ENCODE measurements around the gene ZNF491. TPM values are rescaled to one million over a fixed set of nuclear protein-coding genes. Genes with fewer than 3 reads are reported as not detected.
A peak's percentile ranks its signal among the peaks of the same experiment; 100 is the strongest.
"Not testable (repeated sequence)": the region's sequence is repeated elsewhere in the genome, so short reads cannot be mapped to it uniquely, and the experiment has no call there.

ZNF491 gene
- total and polyA plus RNA-seq, 2 of the 4 experiments (the other 2 are of a cell fraction) = 1.5 to 3.6 TPM

DNA sequence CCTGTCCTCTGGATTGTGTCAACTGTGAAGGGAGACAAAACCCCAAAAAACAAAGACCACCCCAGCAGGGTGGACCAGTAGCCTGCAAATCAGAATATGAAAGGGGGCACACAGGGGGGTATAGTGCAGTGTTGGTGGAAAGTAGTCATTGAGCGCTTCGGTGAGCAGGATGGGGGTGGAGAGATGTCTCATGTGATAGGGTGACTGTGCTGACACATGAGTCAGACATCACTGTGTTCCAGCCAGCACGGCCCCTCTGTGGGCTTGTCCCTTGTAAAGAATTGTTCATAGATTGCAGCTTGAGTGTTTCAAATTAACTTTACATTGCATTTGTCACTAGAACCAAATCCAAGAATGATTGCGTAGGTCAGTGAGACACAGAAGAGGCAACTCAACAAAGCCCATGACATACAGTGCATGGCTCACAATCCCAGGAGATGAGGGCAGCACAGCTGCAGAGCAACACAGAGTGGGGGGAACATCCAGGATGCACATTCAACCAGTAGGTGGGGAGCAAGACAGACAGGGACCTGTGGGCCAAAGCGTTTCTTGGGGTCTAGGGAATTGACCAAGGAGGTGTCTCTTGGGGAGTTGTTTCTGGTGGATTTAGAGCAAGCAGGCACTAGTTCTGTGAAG lies 23.3 kb downstream of the ZNF491 start:
- H2AFZ ChIP-seq (replicated peaks; ENCODE audit: low read length, poor library complexity) = peak overlapping the region; percentile 32
- no peak overlapping the region for H3K23ac ChIP-seq (ENCODE audit: low read depth, low read length)
- 100% methylated on average over 1 of the region's 5 CpGs; no CpG with 5 or more reads in 1 of the 2 experiments for WGBS, 2 experiments (ENCODE audit: extremely low coverage in 2 of 2, insufficient read length in 1 of 2)
- H4K8ac ChIP-seq (ENCODE audit: low read depth in 2 of 2, low read length in 2 of 2) = no peak overlapping the region
- H3K27ac ChIP-seq (ENCODE audit: insufficient read depth, low read length) = no peak overlapping the region
- peak overlapping the region; percentile 6 for H2BK5ac ChIP-seq (ENCODE audit: low read depth, low read length, poor library complexity, severe bottlenecking)
- H3K9me1 ChIP-seq (ENCODE audit: insufficient read depth, low read length) = no peaks in the 10 kb centered on the region
- H3K56ac ChIP-seq (ENCODE audit: extremely low read depth, insufficient read depth, low read length) = no peak overlapping the region
- DNase-seq (peak; percentile 53), ATAC-seq (ENCODE audit: low read depth) (peak; percentile 80)
- no peak overlapping the region for H2AK9ac ChIP-seq (replicated peaks; ENCODE audit: low read depth, low read length, poor library complexity)
- H3K4me2 ChIP-seq (ENCODE audit: low read depth, low read length) = no peak overlapping the region
- 0 out of 2 replicates have a peak, but pooled peaks cover under 1% of the 10 kb centered on the region for H3K9me3 ChIP-seq (ENCODE audit: control insufficient read depth, insufficient read depth, low read length)
- no TSS peak for BruUV-seq (replicated peaks)
- TF ChIP-seq, protein P1, sequence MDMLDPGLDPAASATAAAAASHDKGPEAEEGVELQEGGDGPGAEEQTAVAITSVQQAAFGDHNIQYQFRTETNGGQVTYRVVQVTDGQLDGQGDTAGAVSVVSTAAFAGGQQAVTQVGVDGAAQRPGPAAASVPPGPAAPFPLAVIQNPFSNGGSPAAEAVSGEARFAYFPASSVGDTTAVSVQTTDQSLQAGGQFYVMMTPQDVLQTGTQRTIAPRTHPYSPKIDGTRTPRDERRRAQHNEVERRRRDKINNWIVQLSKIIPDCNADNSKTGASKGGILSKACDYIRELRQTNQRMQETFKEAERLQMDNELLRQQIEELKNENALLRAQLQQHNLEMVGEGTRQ (IDR thresholded peaks at IDR 0.05; ENCODE audit: low read depth, low read length) = 0 out of 2 replicates have a peak, but pooled peaks have one; percentile 6
- no peak for TF ChIP-seq SMC3 (IDR thresholded peaks at IDR 0.05; ENCODE audit: low read depth, low read length)
- intact Hi-C loops (cut with micrococcal nuclease) = no loop called here
- H4K5ac ChIP-seq (ENCODE audit: low read depth, low read length) = no peak overlapping the region
- no peaks in the 10 kb centered on the region for H3K4me1 ChIP-seq (ENCODE audit: control insufficient read depth, insufficient read depth, low read length)
- POLR2A ChIA-PET (ENCODE audit: unreplicated experiment) = no interaction called here
- no peak overlapping the region for H3K14ac ChIP-seq (replicated peaks; ENCODE audit: low read depth, low read length)
- no peaks in the 10 kb centered on the region for H4K20me1 ChIP-seq (ENCODE audit: insufficient read depth, low read length)
- no peak overlapping the region for H3K18ac ChIP-seq (ENCODE audit: low read depth, low read length)
- H3K79me1 ChIP-seq (ENCODE audit: low read depth in 1 of 2, low read length in 2 of 2) = peaks cover 3 to 16% of the 10 kb centered on the region in 2 experiments; a peak in 3 of 4 replicates
- H3K9ac ChIP-seq (ENCODE audit: low read depth, low read length) = no peak overlapping the region
- no peak overlapping the region for H2AK5ac ChIP-seq (ENCODE audit: low read depth, low read length)
- H3K27me3 ChIP-seq (ENCODE audit: control insufficient read depth, insufficient read depth, low read length) = no peaks in the 10 kb centered on the region
- CTCF ChIA-PET = no interaction called here
- H2BK20ac ChIP-seq (ENCODE audit: low read depth, low read length) = no peak overlapping the region
- H4K91ac ChIP-seq (ENCODE audit: insufficient read depth, low read depth, low read length) = no peak overlapping the region
- in situ Hi-C loops (cut with MboI; ENCODE audit: low sequenced_read_pairs) = no loop called here
- H2BK120ac ChIP-seq (ENCODE audit: low read depth, low read length) = no peak overlapping the region
- dilution Hi-C loops (cut with HindIII; ENCODE audit: low sequenced_read_pairs, unreplicated experiment) = no loop called here
- H3K4ac ChIP-seq (ENCODE audit: low read depth, low read length) = no peak overlapping the region
- H3K4me3 ChIP-seq (ENCODE audit: insufficient read depth, low read depth, low read length) = no peak overlapping the region
- H3K36me3 ChIP-seq (ENCODE audit: control insufficient read depth, insufficient read depth, low read length) = peaks cover 9% of the 10 kb centered on the region
- H2BK15ac ChIP-seq (ENCODE audit: low read depth, low read length) = no peak overlapping the region

DNA sequence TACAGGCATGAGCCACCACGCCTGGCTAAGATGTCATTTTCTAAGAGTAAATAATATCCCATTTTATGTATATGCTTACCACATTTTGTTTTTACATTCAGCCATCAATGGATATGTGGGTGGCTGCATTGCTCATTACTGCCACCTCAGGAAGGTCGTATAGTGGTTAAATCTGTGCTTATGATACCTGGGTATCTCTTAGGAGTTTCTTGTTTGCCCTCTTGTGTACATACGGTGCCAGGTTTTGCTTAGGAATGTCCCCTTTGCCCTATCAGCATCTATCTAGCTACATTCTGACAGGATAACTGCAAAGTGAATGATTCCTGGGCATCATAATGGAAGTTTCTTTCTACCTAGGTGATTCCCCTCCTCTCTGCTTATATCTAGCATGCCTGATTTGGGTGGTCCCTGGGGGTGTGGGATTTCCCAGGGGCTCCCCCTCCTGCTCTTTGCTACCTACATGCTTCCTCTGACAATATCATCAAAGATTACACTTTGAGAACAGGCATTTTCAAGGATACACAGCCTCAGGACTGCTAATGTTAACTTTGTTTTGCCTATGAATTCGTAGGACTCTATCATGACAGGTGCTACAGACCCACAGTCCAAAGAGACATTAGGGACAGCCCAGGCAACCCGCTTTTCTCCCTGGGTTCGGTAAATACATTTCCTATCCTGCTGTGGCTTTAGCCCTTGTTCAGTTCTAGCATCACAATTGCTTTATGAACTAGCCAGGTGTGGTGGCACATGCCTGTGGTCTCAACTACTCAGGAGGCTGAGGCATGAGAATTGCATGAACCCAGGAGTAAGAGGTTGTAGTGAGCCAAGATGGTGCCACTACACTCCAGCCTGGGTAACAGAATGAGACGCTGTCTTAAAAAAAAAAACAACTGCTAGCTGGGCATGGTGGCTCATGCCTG lies 30.9 kb downstream of the ZNF491 start:
- intact Hi-C loops (cut with micrococcal nuclease); CTCF ChIA-PET; H2BK20ac ChIP-seq (ENCODE audit: low read depth, low read length); H2AK5ac ChIP-seq (ENCODE audit: low read depth, low read length); H2BK5ac ChIP-seq (ENCODE audit: low read depth, low read length, poor library complexity, severe bottlenecking); DNase-seq; POLR2A ChIA-PET (ENCODE audit: unreplicated experiment); H3K4ac ChIP-seq (ENCODE audit: low read depth, low read length); BruUV-seq (replicated peaks); H3K56ac ChIP-seq (ENCODE audit: extremely low read depth, insufficient read depth, low read length); H3K27me3 ChIP-seq (ENCODE audit: control insufficient read depth, insufficient read depth, low read length); H2AFZ ChIP-seq (replicated peaks; ENCODE audit: low read length, poor library complexity); ATAC-seq (ENCODE audit: low read depth); H4K8ac ChIP-seq (ENCODE audit: low read depth in 2 of 2, low read length in 2 of 2); H3K9me1 ChIP-seq (ENCODE audit: insufficient read depth, low read length); H4K20me1 ChIP-seq (ENCODE audit: insufficient read depth, low read length); H3K79me1 ChIP-seq (ENCODE audit: low read depth in 1 of 2, low read length in 2 of 2); H4K91ac ChIP-seq (ENCODE audit: insufficient read depth, low read depth, low read length); H3K18ac ChIP-seq (ENCODE audit: low read depth, low read length); H4K5ac ChIP-seq (ENCODE audit: low read depth, low read length); H3K14ac ChIP-seq (replicated peaks; ENCODE audit: low read depth, low read length); dilution Hi-C loops (cut with HindIII; ENCODE audit: low sequenced_read_pairs, unreplicated experiment); H3K27ac ChIP-seq (ENCODE audit: insufficient read depth, low read length); H3K9ac ChIP-seq (ENCODE audit: low read depth, low read length); H2BK120ac ChIP-seq (ENCODE audit: low read depth, low read length); H3K4me2 ChIP-seq (ENCODE audit: low read depth, low read length); H2AK9ac ChIP-seq (replicated peaks; ENCODE audit: low read depth, low read length, poor library complexity); H2BK15ac ChIP-seq (ENCODE audit: low read depth, low read length); H3K4me1 ChIP-seq (ENCODE audit: control insufficient read depth, insufficient read depth, low read length); H3K4me3 ChIP-seq (ENCODE audit: insufficient read depth, low read depth, low read length); in situ Hi-C loops (cut with MboI; ENCODE audit: low sequenced_read_pairs); H3K23ac ChIP-seq (ENCODE audit: low read depth, low read length): not testable (repeated sequence)
- 88% methylated on average over 1 of the region's 7 CpGs; no CpG with 5 or more reads in 1 of the 2 experiments for WGBS, 2 experiments (ENCODE audit: extremely low coverage in 2 of 2, insufficient read length in 1 of 2)
- peaks cover 45% of the 10 kb centered on the region for H3K9me3 ChIP-seq (ENCODE audit: control insufficient read depth, insufficient read depth, low read length)
- H3K36me3 ChIP-seq (ENCODE audit: control insufficient read depth, insufficient read depth, low read length) = peaks cover 22% of the 10 kb centered on the region

All from IMR-90 (cell line).